Measurements from ENCODE around the gene GPALPP1.

- TF ChIP-seq, protein P1, sequence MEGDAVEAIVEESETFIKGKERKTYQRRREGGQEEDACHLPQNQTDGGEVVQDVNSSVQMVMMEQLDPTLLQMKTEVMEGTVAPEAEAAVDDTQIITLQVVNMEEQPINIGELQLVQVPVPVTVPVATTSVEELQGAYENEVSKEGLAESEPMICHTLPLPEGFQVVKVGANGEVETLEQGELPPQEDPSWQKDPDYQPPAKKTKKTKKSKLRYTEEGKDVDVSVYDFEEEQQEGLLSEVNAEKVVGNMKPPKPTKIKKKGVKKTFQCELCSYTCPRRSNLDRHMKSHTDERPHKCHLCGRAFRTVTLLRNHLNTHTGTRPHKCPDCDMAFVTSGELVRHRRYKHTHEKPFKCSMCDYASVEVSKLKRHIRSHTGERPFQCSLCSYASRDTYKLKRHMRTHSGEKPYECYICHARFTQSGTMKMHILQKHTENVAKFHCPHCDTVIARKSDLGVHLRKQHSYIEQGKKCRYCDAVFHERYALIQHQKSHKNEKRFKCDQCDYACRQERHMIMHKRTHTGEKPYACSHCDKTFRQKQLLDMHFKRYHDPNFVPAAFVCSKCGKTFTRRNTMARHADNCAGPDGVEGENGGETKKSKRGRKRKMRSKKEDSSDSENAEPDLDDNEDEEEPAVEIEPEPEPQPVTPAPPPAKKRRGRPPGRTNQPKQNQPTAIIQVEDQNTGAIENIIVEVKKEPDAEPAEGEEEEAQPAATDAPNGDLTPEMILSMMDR (conservative IDR thresholded peaks at IDR 0.05 in 1 of 2, IDR thresholded peaks at IDR 0.05 in 1 of 2; ENCODE audit: low read depth in 1 of 2, low read length in 2 of 2), result no peak
- TF ChIP-seq EZH2 (IDR thresholded peaks at IDR 0.05; ENCODE audit: low read length, missing control alignments), result no peak
Observed at GRCh38 chr13:45068036-45069001, 79.0 kb downstream of the GPALPP1 start.

Data from fibroblast of lung (primary cell).